HG03378 (cell line): ENCODE measurements around the gene RIPPLY2.
A peak's percentile ranks its signal among the peaks of the same experiment; 100 is the strongest.

Source experiments
- ATAC-seq: cut with Tn5 transposase; IDR thresholded peaks from one replicate; pipeline ENCODE4 v1.9.1; 2021; ENCODE audit warnings: mild to moderate bottlenecking, moderate library complexity; ENCODE audit not compliant: unreplicated experiment

The RIPPLY2 gene

DNA sequence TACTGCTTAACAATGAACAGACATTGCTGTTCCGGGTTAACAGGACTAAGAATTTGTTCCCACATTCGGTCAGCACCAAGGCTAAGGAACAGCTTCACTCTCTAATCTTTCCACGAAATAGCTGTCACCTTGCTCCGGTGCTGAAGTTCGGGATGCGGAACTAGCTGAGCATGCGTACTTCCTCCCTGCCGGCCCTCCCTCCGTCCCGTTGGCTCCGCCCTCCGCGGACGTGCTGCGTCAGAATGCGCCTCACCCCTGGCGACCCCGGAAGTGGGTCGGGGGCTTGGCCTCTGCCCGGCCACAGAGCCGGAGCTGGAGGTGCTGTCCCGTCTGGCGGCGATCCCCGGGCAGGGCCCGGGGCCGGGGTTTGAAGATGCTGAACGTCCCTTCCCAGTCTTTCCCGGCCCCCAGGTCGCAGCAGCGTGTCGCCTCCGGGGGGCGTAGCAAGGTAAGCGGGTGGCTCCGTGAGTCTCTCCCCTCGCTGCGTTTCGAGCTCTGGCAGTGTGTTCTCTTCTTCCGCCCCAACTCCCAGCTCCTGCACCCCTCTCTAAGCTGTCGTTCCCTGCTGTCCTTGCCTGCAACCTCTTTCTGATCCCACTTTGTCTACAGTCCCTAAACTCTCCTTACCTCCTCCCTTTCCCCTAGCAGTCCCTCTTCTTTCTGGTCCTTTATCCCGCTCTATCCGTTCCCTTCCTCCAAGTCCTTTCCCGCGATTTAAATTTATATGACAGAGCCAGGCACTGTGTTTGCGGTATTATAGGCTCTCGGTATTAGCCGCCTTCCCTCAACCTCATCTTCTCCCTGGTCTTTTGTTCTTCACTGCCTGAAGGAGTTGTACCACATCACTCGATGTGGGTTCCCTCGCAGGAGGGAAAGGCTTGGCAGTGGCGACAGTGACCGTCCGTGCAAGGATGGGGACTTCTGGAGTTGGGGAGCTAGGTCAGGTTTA lies 6.5 kb downstream of the RIPPLY2 start, which contains the start of gene CYB5R4:
CYB5R4 (plus strand) TSS at position 280 of the 949 bp plus-strand sequence; CDS start at position 374, 94 bp downstream.
- peak; percentile 95 for ATAC-seq

DNA sequence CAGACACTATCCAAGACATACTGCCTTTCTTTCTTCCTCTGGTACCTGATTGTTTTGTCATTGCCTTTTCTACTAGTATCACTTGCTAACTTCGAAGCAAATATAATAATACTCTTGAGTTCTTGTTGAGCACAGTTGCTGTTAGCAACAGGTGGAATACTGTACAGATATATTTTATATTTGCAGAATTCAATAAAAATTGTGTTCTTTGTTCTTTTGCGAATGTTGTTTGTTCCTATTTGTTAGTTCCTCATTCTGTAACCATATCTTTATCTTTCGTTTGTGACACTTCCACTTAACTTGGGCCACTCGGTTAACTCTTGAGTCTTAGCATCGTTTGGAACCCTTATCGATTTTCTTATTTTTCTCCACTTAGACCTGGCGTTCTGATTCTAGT lies 7.2 kb downstream of the RIPPLY2 start:
- peak; percentile 8 for ATAC-seq

DNA sequence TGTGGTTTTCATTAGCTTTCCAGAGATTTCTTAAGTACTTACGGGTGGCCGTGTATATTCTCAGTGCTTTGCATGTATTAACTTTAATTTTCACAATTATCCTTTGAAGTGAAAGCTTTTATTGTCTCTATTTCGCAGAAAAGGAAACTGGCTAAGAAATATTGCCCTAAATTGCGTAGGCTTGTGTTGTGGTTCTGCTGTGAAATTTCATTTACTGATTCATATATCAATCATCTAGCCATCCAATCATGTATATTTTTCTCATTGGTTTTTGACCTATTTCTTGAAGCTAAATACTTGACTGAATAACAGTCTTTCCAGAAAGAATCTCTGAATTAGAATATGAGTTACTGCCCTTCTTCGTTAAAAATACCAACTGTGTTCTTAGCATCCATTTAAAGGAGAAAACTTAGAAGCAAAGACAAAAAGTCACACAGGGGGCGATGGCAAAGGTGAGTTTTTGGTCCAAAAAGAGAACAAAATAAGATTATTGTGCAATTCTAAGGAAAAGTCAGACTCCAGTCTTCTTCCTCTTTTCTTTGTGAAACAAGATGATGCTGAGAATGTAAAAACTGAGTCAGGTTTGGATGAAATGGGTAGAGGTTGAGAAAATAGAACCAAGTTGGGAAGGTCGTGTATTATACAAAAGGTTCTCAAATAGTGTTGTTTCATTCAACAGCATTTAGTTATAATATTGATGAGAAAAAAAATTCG lies 7.8 kb downstream of the RIPPLY2 start:
- ATAC-seq, result no peak

DNA sequence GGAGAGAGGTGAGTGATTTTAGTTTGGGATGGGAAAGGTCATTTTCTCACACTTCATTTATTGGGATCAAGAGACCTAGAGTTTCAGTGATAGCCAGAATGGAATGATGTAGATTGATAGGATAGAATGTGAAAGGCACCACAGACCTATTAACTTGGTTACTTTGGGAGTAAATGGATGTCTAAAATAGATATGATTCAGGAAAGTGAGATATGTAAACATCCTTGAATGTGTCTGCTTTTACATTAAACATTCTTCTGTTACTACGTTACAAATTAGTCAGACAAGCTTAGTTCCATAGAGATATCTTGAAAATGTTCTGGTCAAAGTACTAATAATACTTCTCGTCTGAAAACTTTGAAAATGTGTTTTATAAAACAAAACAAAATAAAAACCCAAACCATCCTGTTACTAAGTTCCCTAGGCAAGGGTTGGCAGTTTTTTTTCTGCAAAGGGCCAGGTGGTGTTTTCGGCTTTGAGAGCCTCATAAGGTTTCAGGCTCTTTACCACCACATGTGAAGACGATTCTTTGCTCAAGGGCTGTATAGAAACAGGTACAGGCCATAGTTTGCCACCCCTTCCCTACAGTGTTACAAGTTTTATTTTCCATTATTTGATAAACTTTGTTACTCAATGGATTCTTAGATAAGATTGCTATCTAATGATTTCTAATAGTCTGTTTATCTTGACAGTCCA lies 9.8 kb downstream of the RIPPLY2 start:
- no peak for ATAC-seq

DNA sequence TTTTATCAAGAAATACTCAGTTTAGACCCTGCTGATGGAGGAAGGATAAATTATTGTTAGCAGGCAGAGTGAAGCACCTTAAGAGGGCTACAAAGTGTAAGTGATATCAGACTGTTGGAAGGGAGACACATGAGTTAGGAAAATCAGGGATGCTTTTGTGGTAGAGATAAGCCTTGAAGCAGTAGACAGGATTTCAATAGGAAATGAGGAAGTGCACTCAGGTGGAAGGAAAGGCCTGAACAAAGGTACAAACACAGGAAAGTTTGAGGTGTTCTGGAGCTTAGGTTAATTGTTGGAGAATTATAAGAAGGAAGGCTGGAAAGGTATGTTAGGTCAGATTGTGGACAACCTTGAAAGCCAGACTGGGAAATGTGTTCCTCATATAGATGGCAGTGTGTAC lies 13.9 kb downstream of the RIPPLY2 start:
- no peak for ATAC-seq

DNA sequence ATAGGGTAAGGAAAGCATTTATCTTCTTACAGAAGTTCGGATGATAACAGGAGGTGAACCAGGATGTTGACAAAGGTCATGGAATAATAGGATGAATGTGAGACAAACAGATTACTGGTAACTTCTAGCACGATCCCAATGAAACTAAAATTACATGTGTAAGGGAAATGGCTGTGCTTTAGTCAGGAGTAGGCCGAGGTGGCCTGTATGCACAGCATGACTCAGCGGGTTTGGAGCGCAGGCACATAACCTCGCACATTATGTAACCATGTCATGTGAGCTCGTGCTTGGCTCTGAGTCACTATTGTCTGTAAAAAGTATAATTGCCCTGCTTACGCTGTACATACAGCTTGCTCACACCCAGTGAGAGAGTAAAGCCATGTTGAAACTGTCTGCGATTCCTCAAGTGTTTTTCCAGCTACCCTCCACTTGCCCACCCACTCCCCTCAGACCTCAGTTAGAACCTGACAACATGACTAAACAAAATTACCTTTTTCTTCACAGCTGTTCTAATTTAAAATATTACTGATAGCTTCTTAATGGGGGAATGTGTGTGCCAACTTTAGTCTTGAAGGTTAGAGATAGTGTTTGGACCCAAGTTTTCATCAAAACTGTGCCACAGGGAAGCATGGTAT lies 14.5 kb downstream of the RIPPLY2 start:
- ATAC-seq, result no peak

DNA sequence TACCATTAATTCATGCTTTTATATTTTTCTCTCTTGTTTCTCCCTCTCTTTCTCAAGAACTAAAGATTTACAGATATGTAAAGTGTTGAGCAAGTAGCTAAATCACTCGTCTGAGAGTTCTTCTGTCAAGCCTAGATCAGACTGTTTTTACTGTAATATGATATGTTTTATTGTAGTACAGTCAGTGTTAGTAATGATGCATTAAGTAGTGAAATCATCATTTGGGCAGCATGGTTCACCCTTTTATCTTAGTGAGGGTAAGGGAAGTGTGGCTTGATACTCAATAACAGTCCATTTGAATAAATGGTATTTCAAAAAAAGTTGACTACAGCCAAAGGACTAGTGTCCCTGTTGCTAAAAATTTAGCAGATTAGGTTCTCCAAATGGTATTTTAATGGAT lies 15.5 kb downstream of the RIPPLY2 start:
- ATAC-seq, result no peak

DNA sequence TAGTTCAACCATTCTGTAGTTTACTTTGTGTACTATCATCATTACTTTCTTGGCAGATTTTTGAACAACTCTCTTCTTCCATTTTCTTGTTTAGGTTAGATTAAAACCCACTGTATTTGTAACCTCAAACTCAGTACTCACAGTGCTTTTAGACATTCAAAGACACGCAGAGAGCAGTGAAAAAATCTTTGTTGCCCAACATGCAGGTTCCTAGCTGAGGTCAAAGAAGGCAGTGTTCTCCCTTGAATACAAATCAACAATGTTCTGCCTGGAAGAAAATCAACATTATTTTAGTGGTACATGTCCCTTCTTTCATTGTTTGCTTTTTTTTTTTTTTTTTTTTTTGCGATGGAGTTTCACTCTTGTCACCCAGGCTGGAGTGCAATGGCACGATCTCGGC lies 17.5 kb downstream of the RIPPLY2 start:
- ATAC-seq, result no peak

DNA sequence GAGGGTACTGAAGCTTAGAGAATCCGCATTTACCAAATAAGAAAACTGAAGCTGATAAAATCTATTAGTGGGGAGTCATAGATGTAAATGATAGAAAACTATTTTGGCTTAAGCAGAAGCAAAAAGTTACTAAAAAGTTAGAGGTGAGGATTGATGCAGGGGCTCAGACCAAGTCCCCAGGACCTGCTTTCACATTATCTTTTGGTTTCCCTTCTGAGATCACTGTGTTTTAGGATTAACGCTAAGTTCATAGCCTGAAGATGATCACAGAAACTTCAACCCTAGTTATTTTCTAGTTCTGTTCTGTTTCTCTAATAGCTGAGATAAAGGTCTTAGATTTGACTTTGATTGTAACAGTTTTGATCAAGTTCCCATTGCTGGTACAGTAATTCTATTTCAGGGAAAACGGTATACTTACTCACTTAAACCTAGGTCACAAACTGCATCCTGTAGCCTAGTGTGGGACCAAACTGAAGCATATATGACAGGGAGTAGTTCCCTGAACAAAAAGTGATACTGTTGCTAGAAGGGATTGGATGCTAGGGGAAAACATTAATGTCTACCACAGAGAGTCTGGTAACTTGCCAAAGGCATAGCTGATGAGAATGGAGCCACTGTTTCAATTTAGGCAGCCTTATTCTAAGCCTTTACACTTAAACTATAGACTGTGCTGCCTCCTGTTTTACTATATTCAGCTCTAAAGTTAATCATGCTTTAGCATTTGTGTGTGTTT lies 19.4 kb downstream of the RIPPLY2 start:
- no peak for ATAC-seq

DNA sequence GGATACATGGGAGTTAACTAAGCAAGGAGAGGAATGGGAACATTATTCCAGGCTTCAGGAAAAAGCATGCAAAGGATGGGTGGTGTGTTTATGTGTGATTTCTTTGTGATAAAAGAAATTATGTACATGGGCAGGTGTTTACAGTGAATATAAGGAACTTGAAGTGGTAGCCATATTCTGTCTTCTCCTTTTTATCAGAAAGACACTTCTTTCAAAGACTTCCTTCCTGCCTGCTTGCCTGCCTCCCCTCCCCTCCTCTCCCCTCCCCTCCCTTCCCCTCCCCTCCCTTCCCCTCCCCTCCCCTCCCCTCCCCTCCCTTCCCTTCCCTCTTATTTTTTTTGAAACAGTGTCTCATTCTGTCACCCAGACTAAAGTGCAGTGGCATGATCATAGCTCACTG lies 20.7 kb downstream of the RIPPLY2 start:
- no peak for ATAC-seq

DNA sequence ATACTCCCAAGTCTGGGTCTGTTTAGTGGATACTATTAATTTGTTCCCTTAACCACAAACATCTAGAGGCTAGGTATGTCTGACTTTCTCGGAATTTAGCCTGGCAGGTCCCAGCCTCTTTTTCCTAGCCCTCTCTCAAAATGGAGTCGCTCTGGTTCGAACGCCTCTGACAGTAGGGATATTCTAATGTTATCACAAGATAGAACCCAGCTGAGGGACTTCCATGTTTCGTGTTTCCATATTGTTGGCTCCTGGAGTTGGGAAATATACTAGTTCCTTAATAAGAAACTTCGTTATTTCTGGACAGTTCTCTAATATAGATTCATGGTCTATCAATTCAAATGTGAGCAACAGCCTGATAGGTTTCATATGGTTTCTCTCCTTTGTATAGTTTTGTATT lies 22.7 kb downstream of the RIPPLY2 start:
- ATAC-seq, result no peak

DNA sequence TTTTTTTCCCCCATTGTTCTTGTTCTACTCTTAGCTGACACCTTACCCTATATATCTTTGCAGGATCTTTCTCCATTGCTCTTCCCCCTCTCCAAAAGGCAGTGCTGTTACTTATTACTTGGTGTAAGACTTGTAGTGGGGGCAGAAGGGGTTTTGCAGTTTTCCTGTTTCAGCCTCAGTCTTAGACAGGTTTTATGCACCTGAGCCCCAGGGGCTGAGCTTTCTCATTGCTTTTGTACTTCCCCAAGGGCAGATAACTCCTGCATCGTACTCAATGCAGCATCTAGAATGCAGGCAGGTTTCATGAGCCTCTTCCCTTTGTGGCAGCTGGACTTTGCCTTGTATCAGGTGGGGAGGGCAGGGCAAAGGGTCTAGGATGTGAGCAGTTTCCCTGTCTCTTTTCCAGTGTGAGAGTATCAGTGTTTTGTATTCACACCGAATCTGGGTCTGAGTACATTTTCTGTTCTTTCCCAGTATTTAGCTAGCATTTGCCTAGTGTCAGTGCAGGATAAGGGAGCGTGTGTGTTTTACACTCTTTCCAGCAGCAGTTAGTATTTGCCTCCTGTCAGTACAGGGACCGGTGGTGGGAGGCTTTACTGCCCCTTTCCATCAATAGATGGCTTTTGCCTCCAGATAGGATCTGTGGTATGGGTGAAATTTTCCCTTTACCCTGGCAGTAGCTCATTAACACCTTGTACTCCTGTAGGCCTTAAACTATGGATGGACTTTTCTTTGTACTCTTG lies 25.9 kb downstream of the RIPPLY2 start:
- ATAC-seq, result no peak

DNA sequence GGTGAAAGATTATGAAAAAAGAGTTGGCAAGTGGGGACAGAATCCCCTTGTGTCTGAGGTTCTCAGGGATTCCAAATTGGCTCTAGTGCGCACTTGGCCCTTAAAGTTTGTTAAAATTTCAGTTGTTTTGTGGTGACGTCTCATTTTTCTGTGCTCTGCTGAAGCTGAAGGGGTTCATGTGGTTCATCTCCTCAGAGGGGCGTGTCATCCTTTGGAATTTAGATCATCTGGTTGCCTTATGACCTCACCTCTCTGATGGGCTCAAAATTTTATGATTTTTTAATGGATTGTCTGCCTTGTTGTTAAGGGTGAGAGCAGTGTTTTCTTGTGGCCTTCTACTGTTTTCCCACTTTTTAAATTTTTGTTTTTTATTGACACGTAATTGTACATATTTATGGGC lies 26.6 kb downstream of the RIPPLY2 start:
- ATAC-seq, result no peak

DNA sequence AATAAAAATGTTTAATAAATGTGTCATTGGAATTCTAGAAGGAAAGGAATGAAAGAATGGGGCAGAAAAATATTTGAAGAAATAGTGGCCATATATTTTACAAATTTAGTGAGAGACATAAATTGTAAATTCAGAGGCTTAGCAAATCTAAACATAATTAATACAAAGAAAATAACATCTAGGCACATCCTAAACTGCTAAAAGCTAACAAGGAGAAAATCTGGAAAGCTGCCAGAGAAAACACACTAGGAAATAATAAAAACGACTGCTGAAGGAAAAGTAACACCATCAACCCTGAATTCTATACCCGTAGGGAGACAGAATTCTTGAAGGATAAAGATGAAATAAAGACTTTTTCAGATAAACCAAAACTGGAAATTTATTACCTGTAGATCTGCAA lies 30.1 kb downstream of the RIPPLY2 start:
- ATAC-seq, result no peak

DNA sequence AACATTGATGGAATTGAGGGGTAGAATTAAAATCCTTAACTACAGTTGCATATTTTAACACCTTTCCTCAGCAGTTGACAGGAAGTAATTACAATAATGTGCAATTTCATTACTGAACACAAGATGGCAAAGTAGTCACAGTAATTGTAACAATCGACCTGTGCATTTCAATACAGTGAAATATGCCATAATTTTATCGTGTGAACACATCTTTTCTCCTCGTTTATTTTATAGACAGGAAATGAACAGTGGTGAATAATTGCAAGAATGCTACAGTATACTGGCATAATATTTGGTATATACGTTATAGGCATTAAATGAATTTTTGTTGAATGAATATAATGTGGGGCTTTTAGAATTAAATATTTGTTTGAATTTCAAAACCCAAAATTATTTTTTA lies 31.4 kb downstream of the RIPPLY2 start:
- ATAC-seq, result peak; percentile 93

DNA sequence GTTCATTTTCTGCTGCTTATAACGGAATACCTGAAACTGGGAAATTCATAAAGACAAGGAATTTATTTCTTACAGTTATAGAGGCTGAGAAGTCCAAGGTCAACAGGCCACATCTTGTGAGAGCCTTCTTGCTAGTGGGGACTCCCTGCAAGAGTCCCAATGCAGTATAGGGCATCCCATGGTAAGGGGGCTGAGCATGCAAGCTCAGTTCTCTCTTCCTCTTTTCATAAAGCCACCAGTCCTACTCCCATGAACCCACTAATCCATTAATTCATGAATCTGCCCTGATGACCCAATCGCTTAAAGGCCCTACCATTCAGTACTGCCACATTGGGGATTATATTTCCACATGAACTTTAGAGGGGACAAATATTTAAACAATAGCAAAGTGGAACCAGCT lies 32.8 kb downstream of the RIPPLY2 start:
- no peak for ATAC-seq

DNA sequence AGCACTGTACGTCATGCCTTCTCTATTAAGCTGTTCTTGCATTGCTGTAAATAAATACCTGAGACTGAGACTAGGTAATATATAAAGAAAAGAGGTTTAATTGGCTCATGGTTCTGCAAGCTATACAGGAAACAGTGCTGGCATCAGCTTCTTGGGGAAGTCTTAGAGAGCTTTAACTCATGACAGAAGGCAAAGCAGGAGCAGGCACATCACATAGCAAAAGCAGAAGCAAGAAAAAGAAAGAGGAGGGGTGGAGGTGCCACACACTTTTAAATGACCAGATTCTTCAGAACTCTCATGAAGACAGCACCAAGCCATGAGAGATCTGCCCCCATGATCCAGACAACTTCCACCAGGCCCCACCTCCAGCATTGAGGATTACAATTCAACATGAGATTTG lies 36.5 kb downstream of the RIPPLY2 start:
- ATAC-seq, result no peak

DNA sequence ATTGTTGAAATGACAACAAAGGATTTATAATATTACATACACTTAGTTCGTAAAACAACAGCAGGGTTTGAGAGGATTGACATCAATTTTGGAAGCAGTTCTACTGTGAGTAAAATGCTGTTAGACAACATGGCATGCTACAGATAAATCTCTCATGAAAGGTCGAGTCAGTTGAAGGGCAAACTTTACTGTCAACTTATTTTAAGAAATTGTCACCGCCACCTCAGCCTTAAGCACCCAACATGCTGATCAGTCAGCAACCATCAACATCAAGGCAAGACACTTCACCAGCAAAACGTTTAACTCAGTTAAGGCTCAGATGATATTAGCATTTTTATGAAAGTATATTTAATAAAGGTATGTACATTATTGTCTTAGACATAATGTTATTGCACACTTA lies 37.4 kb downstream of the RIPPLY2 start:
- no peak for ATAC-seq

DNA sequence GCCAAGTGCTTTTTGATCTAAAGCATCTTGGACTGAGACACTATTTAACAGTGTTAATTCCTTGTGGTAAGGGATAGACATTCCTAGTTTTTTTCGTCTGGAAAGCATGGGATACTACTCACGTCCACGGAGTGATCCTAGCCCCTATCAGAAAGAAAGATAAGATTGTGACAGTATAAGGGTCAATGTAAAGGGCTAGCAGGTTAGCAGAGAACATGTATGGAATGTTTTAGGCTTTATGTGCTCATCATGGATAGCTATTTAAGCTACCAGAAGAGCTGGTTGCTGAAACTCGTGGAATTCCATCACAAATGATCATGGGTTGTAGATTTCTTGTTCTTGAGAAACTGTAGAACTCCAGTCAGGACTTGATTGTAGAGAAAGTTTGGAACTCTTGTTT lies 38.4 kb downstream of the RIPPLY2 start:
- ATAC-seq, result no peak

DNA sequence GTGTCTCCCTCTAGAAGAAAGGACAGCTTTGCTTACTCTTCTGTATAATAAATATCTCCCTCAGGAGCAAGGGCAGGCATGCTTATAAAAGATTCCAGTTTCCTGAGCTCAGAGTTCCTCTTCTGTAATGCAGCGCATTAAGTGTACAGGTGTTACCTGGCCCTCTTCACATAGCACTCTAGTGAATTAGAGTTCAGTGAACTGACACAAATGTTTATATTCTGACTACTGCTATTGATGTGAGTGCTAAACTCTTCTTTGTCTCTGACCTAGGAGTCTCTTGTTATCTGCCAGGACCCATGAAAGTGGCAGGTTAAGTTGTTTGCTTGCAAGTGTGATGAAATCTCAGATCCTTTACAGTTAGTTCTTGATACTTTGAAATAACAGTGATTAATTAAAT lies 39.9 kb downstream of the RIPPLY2 start:
- ATAC-seq, result no peak
